Measurements from ENCODE around the gene CDK10.
A peak's percentile ranks its signal among the peaks of the same experiment; 100 is the strongest.

The CDK10 gene

GRCh38 chr16:89720551-89720812, 34.0 kb downstream of the CDK10 start:
- peak overlapping the region; percentile 83 for H3K4me3 ChIP-seq (ENCODE audit: low read depth, low read length)
- POLR2A ChIA-PET, result interaction anchor here (0.9 kb wide), 1 partner anchor 20 kb away, joined by 5 read pairs; no protein-coding TSS in a partner anchor
- TF ChIP-seq CTCF (IDR thresholded peaks at IDR 0.05; ENCODE audit: insufficient read depth, low read length, missing control alignments), result no peak
- no peak for DNase-seq (ENCODE audit: low read depth, low spot score)
- CTCF ChIA-PET, result interaction anchor here (1.7 to 5.6 kb wide), 2 partner anchors 14 to 20 kb away, joined by 15 to 30 read pairs; partner anchors contain the start of gene SPATA2L

- peak within 1 kb of the TSS; percentile 83 for H3K4me3 ChIP-seq (ENCODE audit: low read depth, low read length)
- TF ChIP-seq CTCF (IDR thresholded peaks at IDR 0.05; ENCODE audit: insufficient read depth, low read length, missing control alignments), result no peak
- ChIA-PET CTCF (interaction anchor here (1.7 to 5.6 kb wide), 2 partner anchors 14 to 20 kb away, joined by 15 to 30 read pairs; partner anchors contain the start of gene SPATA2L), POLR2A (interaction anchor here (0.9 kb wide), 1 partner anchor 21 kb away, joined by 5 read pairs; no protein-coding TSS in a partner anchor)
- no peak for DNase-seq (ENCODE audit: low read depth, low spot score)
These were observed 34.5 kb downstream of the CDK10 start, which contains the start of the genes VPS9D1 and ZNF276 for GRCh38 chr16:89720813-89721545. Gene VPS9D1 (minus strand): TSS chr16:89720898. CDS start chr16:89720861, 37 bp downstream. Gene ZNF276 (plus strand): TSS chr16:89721537. CDS start chr16:89721641, 104 bp downstream.

GRCh38 chr16:89721546-89722391, 35.3 kb downstream of the CDK10 start:
- TF ChIP-seq CTCF (IDR thresholded peaks at IDR 0.05; ENCODE audit: insufficient read depth, low read length, missing control alignments), result no peak
- peak overlapping the region; percentile 83 for H3K4me3 ChIP-seq (ENCODE audit: low read depth, low read length)
- no peak for DNase-seq (ENCODE audit: low read depth, low spot score)
- CTCF ChIA-PET, result no interaction called here
- POLR2A ChIA-PET, result no interaction called here

- no peak for DNase-seq (ENCODE audit: low read depth, low spot score)
- TF ChIP-seq CTCF (IDR thresholded peaks at IDR 0.05; ENCODE audit: insufficient read depth, low read length, missing control alignments), result no peak
- peak overlapping the region; percentile 83 for H3K4me3 ChIP-seq (ENCODE audit: low read depth, low read length)
- POLR2A ChIA-PET, result no interaction called here
- CTCF ChIA-PET, result no interaction called here
These were observed 36.1 kb downstream of the CDK10 start for GRCh38 chr16:89722392-89723278.

- ChIA-PET CTCF (interaction anchor here (0.7 to 2.2 kb wide), 4 partner anchors 16 to 187 kb away, joined by 3 to 8 read pairs (median 4); partner anchors contain the start of gene SPATA2L), POLR2A (no interaction called here)
- no peak for DNase-seq (ENCODE audit: low read depth, low spot score)
- no peak for TF ChIP-seq CTCF (IDR thresholded peaks at IDR 0.05; ENCODE audit: insufficient read depth, low read length, missing control alignments)
- H3K4me3 ChIP-seq (ENCODE audit: low read depth, low read length), result peak overlapping the region; percentile 12; the same call in 1 of the 2 replicates
These were observed 37.1 kb downstream of the CDK10 start for GRCh38 chr16:89723279-89724250.
